VCaP (cell line): ENCODE measurements around the gene ERBB2.

Experiments used
- H3K27ac ChIP-seq: fragments of 450-650 bp; 2 replicates; pipeline ENCODE4 v1.5.1; 2017
- TF ChIP-seq, protein P1 (sequence below): fragments of 450-650 bp; conservative IDR thresholded peaks from 2 replicates; pipeline ENCODE4 v1.5.1; 2017; ENCODE audit warnings: mild to moderate bottlenecking, moderate library complexity

ERBB2 gene

DNA sequence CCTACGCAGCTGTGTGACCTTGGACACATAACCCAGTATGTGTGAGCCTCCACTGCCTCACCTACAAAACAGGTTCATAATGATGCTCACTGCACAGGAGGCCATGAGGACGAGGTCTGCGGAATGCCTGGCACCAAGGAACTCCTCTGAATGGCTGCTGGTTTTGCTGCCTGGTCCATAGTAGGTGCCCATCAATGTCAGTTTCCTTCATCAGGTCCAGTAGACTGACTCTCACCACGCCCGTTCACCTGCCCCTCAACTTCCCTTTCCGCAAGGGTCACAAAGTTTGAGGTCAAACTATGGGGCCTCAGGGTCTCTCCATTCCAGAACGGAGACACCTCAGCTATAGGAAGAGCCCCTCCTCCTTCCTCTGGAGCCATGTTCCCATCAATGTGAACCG, 22.8 kb upstream of the ERBB2 start:
- no peak overlapping the region for H3K27ac ChIP-seq
- TF ChIP-seq, protein P1, sequence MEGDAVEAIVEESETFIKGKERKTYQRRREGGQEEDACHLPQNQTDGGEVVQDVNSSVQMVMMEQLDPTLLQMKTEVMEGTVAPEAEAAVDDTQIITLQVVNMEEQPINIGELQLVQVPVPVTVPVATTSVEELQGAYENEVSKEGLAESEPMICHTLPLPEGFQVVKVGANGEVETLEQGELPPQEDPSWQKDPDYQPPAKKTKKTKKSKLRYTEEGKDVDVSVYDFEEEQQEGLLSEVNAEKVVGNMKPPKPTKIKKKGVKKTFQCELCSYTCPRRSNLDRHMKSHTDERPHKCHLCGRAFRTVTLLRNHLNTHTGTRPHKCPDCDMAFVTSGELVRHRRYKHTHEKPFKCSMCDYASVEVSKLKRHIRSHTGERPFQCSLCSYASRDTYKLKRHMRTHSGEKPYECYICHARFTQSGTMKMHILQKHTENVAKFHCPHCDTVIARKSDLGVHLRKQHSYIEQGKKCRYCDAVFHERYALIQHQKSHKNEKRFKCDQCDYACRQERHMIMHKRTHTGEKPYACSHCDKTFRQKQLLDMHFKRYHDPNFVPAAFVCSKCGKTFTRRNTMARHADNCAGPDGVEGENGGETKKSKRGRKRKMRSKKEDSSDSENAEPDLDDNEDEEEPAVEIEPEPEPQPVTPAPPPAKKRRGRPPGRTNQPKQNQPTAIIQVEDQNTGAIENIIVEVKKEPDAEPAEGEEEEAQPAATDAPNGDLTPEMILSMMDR: no peak

DNA sequence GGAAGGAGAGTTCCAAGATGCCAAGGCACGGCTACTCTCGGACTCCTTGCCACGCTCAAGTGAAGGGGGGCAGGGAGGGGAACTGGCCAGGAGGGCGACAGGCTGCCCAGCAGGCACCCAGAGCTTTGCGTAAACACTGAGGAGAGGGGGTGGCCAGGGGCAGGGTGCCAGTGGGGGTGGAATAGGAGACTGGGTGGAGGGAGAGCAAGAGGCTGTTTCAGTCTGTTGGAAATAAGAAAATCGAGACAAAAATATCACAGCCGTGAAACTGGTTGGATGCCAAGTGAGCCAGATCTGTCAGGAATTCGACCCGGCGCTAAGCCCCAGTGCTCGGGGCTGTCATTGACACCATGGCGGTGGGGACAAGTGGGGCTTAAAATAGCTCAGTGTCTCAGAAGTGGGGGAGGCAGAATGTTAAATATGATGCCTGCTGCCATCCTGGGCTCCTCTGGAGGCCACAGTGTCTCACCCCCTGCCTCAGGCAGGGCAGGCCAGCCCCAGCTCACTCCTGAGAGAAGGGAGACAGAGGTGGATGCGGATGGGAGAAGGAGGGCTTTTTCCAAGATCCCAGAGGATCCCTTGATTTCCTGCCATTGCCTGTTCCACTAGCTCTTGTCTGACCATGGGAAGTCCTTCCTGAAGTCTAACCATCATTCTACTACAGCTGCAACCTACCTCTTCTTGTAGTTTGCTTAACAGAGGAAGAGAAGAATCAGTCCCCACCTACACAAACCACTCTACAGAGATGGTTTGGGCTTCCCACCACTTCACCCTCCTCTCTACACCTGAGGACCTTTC, 22.1 kb upstream of the ERBB2 start:
- TF ChIP-seq, protein P1: no peak

DNA sequence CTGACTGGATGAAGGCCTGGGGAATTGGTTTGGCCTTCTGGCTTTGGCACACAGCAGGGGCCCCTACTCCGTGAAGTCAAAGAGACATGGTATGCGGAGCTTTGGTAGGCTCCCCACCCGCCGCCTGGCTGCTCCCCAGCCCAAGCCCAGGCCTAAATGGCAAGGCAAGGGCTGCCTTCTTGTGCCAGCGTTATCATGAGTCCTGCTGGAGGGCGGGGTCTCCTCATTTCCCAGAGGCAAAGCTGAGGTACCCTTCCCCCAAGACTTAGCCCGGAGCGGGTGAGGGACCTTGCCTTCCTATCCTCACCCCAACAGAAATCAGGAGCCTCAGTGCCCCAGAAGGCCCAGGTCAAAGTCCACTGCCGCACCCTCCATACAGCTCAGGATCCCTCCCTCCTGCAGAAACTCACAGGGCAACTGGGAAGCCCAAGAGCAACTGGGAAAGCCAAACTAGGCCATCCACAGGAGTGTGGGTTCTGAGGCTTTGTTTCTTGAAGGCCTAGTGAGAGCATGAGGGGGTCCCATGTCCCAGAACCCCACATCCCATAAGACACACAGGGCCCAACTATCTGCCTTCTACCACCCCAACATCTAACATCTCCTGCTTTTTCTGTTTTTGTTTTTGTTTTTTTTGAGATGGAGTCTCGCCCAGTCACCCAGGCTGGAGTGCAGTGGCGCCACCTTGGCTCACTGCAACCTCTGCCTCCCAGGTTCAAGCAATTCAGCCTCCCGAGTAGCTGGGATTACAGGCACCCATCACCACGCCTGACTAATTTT, 21.3 kb upstream of the ERBB2 start:
- TF ChIP-seq, protein P1: no peak
- no peak overlapping the region for H3K27ac ChIP-seq

More for the DNA sequence above, 22.1 kb upstream of the ERBB2 start:
- H3K27ac ChIP-seq: no peak overlapping the region

DNA sequence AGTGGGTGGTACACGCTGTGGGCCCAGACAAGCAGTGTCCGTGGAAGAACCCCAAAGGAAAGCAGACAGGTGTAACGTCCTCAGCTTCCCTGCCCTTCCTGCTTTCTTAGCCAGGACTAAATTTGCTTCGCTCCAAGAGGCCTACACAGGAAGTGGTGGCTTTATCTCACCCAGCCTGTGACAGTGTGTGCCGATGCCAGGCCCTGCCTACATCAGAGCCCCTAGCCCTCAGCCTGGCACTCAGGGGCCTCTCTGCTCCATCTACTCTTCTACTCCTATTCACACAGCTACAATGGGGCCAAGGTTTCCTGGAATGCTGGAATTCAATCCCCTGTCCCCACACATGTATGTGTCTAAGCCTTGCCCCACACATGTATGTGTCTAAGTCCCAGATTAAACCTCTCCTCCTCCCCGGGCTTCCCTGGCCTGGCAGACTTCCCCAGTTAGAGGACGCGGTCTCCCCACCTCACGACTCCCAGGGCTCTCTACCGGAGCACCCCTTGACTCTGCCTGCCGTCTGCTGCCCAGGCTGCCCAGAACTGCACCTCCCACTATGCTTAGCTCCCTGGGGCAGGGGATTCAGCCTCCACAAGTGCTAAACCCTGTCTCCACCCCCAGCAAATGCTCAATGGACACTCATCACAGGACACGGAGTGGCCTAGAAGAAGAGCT, 20.2 kb upstream of the ERBB2 start:
- H3K27ac ChIP-seq: no peak overlapping the region
- TF ChIP-seq, protein P1: no peak

DNA sequence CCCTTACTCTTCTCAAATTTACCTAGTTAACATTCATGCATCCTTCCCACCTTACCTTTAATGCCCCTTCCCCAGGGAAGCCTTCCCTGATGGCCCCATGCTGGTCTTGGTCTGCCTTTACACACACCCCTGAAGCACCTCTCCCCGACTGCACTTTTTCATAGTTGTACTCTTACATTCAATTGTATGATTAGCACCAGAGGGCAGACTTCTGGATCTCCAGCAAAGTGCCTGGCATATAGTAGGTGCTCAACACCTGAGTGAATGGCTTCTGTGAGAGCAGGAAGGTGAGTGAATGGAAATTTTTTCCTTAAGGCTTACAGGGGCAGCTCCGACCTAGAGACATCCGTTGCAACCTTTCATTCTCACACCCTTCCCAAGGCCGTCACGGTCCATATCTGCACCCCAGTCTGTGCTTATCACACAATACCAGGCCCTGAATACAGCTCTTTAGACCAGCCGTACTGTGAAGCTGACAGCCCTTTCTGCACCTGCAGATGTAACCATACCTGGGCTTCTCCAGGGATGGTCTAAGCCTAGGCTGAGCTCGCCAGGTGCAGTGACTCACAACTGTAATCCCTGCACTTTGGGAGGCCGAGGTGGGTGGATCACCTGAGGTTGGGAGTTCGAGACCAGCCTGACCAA, 16.4 kb upstream of the ERBB2 start:
- TF ChIP-seq, protein P1: no peak
- H3K27ac ChIP-seq: no peak overlapping the region

DNA sequence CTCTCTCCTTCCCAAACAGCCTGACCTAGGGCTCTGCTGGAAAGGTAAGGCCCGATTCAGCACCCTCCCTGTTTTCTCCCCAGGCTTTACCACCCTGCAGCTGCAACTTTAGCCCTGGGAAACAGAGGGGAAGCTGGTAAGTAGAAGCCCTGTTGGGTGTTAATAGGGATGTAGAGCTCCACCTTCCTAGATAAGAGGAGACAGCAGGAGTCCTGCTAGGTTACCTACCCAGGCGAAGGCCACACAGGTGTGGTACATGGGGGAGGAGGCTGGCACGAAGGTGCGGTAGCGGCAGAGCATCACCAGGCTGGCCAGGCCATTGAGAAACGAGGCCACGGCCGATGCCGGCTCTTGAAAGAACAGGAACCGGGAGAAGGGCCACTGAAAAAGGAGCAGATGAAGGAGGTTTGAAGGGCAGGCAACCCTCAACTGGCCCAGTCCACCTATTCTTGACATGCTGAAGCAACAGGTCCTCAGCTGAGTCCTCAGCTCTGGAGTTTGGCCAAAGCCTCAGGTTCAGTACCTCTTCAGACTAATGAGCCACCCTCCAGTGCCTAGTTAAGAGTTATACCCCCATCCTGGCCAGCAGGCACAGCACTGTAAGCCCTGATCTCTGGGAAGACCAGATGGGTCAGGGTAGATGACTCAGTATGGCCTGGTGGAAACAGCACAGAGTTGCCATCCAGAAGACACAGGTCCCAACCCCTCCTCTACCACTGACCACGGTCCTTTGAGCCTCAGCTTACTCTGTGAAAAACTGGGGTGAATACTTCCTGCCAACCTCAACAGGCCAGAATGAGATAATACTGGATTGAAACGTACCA, 15.3 kb upstream of the ERBB2 start:
- H3K27ac ChIP-seq: no peak overlapping the region
- TF ChIP-seq, protein P1: no peak
